HepG2 (cell line): ENCODE results near the gene ANKLE1. TPM values are rescaled to one million over a fixed set of nuclear protein-coding genes. Genes with fewer than 3 reads are reported as not detected.

Experiments
- ATF7 ChIP-seq, 2 experiments: fragments of 450-650 bp in 1 of 2; sonication (generic) in 1 of 2; formaldehyde crosslinking in 1 of 2; IDR thresholded peaks; 2 replicates each; pipeline versions ENCODE4 v1.4.0 to v1.6.1; 2016 to 2020; ENCODE audit warnings: antibody characterized with exemption in 1 of 2, mild to moderate bottlenecking in 1 of 2, missing genetic modification reagents in 1 of 2
- ATRX ChIP-seq: sonication (generic); formaldehyde crosslinking; IDR thresholded peaks from 2 replicates; pipeline ENCODE4 v1.4.0; 2020; ENCODE audit warnings: missing genetic modification reagents, borderline replicate concordance
- ISX ChIP-seq: sonication (generic); formaldehyde crosslinking; conservative IDR thresholded peaks from 2 replicates; pipeline ENCODE4 v1.5.0; 2020; ENCODE audit warnings: missing genetic modification reagents
- PTBP1 ChIP-seq: fragments of 200-400 bp; formaldehyde crosslinking; IDR thresholded peaks from 2 replicates; pipeline ENCODE4 v1.6.1; 2018; ENCODE audit warnings: low read length, low read depth; ENCODE audit not compliant: poor library complexity, severe bottlenecking
- SSRP1 ChIP-seq: IDR thresholded peaks from 2 replicates; pipeline ENCODE4 v1.6.1; 2016; ENCODE audit warnings: control low read depth
- STAG1 ChIP-seq: sonication (generic); formaldehyde crosslinking; IDR thresholded peaks from 2 replicates; pipeline ENCODE4 v1.4.0; 2020; ENCODE audit warnings: missing genetic modification reagents
- ZBTB1 ChIP-seq: sonication (generic); formaldehyde crosslinking; IDR thresholded peaks from 2 replicates; pipeline ENCODE4 v1.4.0; 2020; ENCODE audit warnings: missing genetic modification reagents, borderline replicate concordance
- polyA plus RNA-seq, 8 experiments: library from polyadenylated mRNA; depleted of rRNA in 3 of 8; stranded (reverse) in 7 of 8; unstranded in 1 of 8; fragments of >200 nt; fragmentation: Illumina TruSeq in 4 of 8; extraction: Trizol in 4 of 8; gene quantifications; 2 replicates each; pipeline versions ENCODE4 v1.2.1 to v1.2.3, GENCODE V29; 2011 to 2016; ENCODE audit warnings: low read depth in 4 of 8, missing spikeins in 1 of 8, mixed read lengths in 1 of 8; ENCODE audit not compliant: insufficient read depth in 1 of 8
- total RNA-seq, 5 experiments: library from RNA; depleted of rRNA; stranded (reverse); fragments of >200 nt; fragmentation: Illumina TruSeq; extraction: Trizol; gene quantifications; 2 replicates each; pipeline ENCODE4 v1.2.3, GENCODE V29; 2016; ENCODE audit warnings: low read depth in 1 of 5
- TF ChIP-seq, protein P1 (sequence below), 2 experiments: fragments of 450-650 bp in 1 of 2; sonication (generic) in 1 of 2; formaldehyde crosslinking in 1 of 2; IDR thresholded peaks; 2 replicates each; pipeline versions ENCODE4 v1.6.1 to v1.8.0; 2016 to 2022; ENCODE audit warnings: antibody characterized with exemption in 1 of 2, mild to moderate bottlenecking in 1 of 2, missing genetic modification reagents in 1 of 2
- TF ChIP-seq, protein P2 (sequence below): sonication (generic); formaldehyde crosslinking; IDR thresholded peaks from 2 replicates; pipeline ENCODE4 v1.8.1; 2023; ENCODE audit warnings: missing genetic modification reagents, inconsistent platforms, borderline replicate concordance
- TF ChIP-seq, protein P3 (sequence below): sonication (generic); formaldehyde crosslinking; IDR thresholded peaks from 2 replicates; pipeline ENCODE4 v1.5.0; 2020; ENCODE audit warnings: mild to moderate bottlenecking, missing genetic modification reagents
- TF ChIP-seq, protein P4 (sequence below): sonication (generic); formaldehyde crosslinking; IDR thresholded peaks from 2 replicates; pipeline ENCODE4 v1.8.0; 2022; ENCODE audit warnings: mild to moderate bottlenecking, missing genetic modification reagents, borderline replicate concordance
- TF ChIP-seq, protein P5 (sequence below): sonication (generic); formaldehyde crosslinking; IDR thresholded peaks from 2 replicates; pipeline ENCODE4 v1.8.1; 2023; ENCODE audit warnings: missing genetic modification reagents, mild to moderate bottlenecking, borderline replicate concordance

ANKLE1 gene
- total and polyA plus RNA-seq, 2 of the 13 experiments (the other 11 are each of a cell fraction or from before 2014, with no cell fraction given) = 0.69 to 1.5 TPM

DNA sequence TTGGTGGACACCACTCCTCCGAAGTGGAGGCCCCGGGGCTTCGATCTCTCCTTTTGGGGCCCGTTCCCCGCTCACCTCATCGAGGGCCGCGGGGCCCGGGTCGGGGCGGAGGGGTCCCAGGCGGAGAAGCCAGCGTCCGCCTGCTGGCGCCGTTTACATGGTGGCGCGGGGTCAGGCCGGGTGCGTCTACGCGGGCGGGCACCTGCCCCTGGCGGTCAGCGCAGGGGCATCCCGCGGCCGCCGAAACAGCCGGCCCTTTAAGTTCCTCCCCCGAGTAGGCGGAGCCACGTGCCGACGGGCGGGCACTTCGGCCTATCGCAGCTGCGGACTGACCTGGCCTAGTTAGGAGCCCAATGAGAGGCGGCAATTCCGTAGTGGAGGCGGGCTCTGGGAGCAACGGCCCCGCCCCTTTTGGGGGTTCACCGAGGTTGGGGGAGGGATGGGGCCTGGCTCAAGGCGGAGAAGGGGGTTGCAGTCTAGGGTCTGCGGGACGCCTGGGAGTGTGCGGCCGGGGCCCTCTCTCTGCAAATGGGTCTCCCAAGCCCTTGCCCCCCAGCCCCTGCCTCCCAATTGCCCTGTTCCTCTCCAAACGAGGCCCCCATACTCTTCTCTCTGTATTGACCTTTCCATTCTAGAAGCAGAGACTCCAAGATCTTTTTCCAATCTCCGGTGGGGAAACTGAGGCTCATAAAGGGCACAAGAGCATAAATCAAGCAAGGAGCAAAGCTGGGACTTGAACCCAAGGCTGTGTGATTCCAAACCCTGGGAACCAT, 21.7 kb downstream of the ANKLE1 start, which contains the start of gene ABHD8 (continued):
- TF ChIP-seq, protein P1, sequence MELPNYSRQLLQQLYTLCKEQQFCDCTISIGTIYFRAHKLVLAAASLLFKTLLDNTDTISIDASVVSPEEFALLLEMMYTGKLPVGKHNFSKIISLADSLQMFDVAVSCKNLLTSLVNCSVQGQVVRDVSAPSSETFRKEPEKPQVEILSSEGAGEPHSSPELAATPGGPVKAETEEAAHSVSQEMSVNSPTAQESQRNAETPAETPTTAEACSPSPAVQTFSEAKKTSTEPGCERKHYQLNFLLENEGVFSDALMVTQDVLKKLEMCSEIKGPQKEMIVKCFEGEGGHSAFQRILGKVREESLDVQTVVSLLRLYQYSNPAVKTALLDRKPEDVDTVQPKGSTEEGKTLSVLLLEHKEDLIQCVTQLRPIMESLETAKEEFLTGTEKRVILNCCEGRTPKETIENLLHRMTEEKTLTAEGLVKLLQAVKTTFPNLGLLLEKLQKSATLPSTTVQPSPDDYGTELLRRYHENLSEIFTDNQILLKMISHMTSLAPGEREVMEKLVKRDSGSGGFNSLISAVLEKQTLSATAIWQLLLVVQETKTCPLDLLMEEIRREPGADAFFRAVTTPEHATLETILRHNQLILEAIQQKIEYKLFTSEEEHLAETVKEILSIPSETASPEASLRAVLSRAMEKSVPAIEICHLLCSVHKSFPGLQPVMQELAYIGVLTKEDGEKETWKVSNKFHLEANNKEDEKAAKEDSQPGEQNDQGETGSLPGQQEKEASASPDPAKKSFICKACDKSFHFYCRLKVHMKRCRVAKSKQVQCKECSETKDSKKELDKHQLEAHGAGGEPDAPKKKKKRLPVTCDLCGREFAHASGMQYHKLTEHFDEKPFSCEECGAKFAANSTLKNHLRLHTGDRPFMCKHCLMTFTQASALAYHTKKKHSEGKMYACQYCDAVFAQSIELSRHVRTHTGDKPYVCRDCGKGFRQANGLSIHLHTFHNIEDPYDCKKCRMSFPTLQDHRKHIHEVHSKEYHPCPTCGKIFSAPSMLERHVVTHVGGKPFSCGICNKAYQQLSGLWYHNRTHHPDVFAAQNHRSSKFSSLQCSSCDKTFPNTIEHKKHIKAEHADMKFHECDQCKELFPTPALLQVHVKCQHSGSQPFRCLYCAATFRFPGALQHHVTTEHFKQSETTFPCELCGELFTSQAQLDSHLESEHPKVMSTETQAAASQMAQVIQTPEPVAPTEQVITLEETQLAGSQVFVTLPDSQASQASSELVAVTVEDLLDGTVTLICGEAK (IDR thresholded peaks at IDR 0.05) = no peak
- TF ChIP-seq, protein P1 (CRISPR knock-in tag; IDR thresholded peaks at IDR 0.05) = no peak
- TF ChIP-seq STAG1 (CRISPR knock-in tag) = peak; percentile 17; the same call in 1 of the 2 replicates
- TF ChIP-seq, protein P2, sequence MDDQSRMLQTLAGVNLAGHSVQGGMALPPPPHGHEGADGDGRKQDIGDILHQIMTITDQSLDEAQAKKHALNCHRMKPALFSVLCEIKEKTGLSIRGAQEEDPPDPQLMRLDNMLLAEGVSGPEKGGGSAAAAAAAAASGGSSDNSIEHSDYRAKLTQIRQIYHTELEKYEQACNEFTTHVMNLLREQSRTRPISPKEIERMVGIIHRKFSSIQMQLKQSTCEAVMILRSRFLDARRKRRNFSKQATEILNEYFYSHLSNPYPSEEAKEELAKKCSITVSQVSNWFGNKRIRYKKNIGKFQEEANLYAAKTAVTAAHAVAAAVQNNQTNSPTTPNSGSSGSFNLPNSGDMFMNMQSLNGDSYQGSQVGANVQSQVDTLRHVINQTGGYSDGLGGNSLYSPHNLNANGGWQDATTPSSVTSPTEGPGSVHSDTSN (CRISPR knock-in tag) = peak; percentile 83; the same call in 1 of the 2 replicates
- TF ChIP-seq, protein P3, sequence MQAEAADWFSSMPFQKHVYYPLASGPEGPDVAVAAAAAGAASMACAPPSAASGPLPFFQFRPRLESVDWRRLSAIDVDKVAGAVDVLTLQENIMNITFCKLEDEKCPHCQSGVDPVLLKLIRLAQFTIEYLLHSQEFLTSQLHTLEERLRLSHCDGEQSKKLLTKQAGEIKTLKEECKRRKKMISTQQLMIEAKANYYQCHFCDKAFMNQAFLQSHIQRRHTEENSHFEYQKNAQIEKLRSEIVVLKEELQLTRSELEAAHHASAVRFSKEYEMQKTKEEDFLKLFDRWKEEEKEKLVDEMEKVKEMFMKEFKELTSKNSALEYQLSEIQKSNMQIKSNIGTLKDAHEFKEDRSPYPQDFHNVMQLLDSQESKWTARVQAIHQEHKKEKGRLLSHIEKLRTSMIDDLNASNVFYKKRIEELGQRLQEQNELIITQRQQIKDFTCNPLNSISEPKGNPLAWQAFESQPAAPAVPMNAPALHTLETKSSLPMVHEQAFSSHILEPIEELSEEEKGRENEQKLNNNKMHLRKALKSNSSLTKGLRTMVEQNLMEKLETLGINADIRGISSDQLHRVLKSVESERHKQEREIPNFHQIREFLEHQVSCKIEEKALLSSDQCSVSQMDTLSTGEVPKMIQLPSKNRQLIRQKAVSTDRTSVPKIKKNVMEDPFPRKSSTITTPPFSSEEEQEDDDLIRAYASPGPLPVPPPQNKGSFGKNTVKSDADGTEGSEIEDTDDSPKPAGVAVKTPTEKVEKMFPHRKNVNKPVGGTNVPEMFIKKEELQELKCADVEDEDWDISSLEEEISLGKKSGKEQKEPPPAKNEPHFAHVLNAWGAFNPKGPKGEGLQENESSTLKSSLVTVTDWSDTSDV = no peak
- TF ChIP-seq ISX (CRISPR knock-in tag) = no peak
- TF ChIP-seq PTBP1 = no peak
- TF ChIP-seq, protein P4, sequence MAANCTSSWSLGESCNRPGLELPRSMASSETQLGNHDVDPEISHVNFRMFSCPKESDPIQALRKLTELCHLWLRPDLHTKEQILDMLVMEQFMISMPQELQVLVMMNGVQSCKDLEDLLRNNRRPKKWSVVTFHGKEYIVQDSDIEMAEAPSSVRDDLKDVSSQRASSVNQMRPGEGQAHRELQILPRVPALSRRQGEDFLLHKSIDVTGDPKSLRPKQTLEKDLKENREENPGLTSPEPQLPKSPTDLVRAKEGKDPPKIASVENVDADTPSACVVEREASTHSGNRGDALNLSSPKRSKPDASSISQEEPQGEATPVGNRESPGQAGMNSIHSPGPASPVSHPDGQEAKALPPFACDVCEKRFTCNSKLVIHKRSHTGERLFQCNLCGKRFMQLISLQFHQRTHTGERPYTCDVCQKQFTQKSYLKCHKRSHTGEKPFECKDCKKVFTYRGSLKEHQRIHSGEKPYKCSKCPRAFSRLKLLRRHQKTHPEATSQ (CRISPR knock-in tag) = no peak
- no peak for TF ChIP-seq SSRP1 (CRISPR knock-in tag)
- no peak for TF ChIP-seq ZBTB1 (CRISPR knock-in tag)
- TF ChIP-seq, protein P5, sequence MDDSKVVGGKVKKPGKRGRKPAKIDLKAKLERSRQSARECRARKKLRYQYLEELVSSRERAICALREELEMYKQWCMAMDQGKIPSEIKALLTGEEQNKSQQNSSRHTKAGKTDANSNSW = no peak
- no peak for TF ChIP-seq ATRX
- no peak for TF ChIP-seq ATF7 (IDR thresholded peaks at IDR 0.05)
- no peak; the same call in 1 of the 2 replicates for TF ChIP-seq ATF7 (CRISPR knock-in tag; IDR thresholded peaks at IDR 0.05)
